Measurements from ENCODE around the gene SLCO1A2. TPM values are rescaled to one million over a fixed set of nuclear protein-coding genes. Genes with fewer than 3 reads are reported as not detected.
"Not testable (repeated sequence)": the region's sequence is repeated elsewhere in the genome, so short reads cannot be mapped to it uniquely, and the experiment has no call there.

SLCO1A2 gene
- not detected for total RNA-seq

- H3K4me1 Mint-ChIP-seq (ENCODE audit: low read depth) = no peaks in the 10 kb centered on the region
- ChIA-PET CTCF (no interaction called here), POLR2A (no interaction called here)
- H3K27ac Mint-ChIP-seq = no peak within 1 kb of the TSS
- no peak for TF ChIP-seq CTCF (IDR thresholded peaks at IDR 0.05)
- ATAC-seq (no peak), DNase-seq (no peak)
- no peak within 1 kb of the TSS for H3K4me3 Mint-ChIP-seq
- H3K9me3 Mint-ChIP-seq = peaks cover 3% of the 10 kb centered on the region
- intact Hi-C loops (cut with micrococcal nuclease) = no loop called here
- no peaks in the 10 kb centered on the region for H3K36me3 Mint-ChIP-seq (ENCODE audit: low read depth)
- H3K27me3 Mint-ChIP-seq = peaks cover 4% of the 10 kb centered on the region
These were observed at the start of gene SLCO1A2 for GRCh38 chr12:21334771-21335325. Gene SLCO1A2, minus strand, starts transcription at chr12:21334917. Its CDS starts 270 bp downstream, at chr12:21334647.

GRCh38 chr12:21384261-21384660, 49.5 kb upstream of the SLCO1A2 start:
- no peak for ATAC-seq
- Mint-ChIP-seq H3K36me3 (ENCODE audit: low read depth) (no peaks in the 10 kb centered on the region), H3K27ac (no peak overlapping the region), H3K4me3 (no peak overlapping the region), H3K9me3 (no peaks in the 10 kb centered on the region), H3K27me3 (peaks cover 8% of the 10 kb centered on the region), H3K4me1 (ENCODE audit: low read depth) (no peaks in the 10 kb centered on the region)
- no peak for DNase-seq
- CTCF ChIA-PET = no interaction called here
- intact Hi-C loops (cut with micrococcal nuclease) = no loop called here
- no peak for TF ChIP-seq CTCF (IDR thresholded peaks at IDR 0.05)
- POLR2A ChIA-PET = no interaction called here

- intact Hi-C loops (cut with micrococcal nuclease); DNase-seq; ATAC-seq; H3K4me1 Mint-ChIP-seq (ENCODE audit: low read depth); H3K4me3 Mint-ChIP-seq; H3K36me3 Mint-ChIP-seq (ENCODE audit: low read depth); POLR2A ChIA-PET; H3K9me3 Mint-ChIP-seq; H3K27ac Mint-ChIP-seq; CTCF ChIA-PET: not testable (repeated sequence)
- peaks cover 10% of the 10 kb centered on the region for H3K27me3 Mint-ChIP-seq
These were observed 46.6 kb upstream of the SLCO1A2 start for GRCh38 chr12:21381320-21381719.

- H3K36me3 Mint-ChIP-seq (ENCODE audit: low read depth) = no peaks in the 10 kb centered on the region
These were observed 44.5 kb upstream of the SLCO1A2 start for GRCh38 chr12:21379218-21379617.

GRCh38 chr12:21372602-21373001, 37.9 kb upstream of the SLCO1A2 start, which contains the start of gene IAPP:
Gene IAPP, plus strand, starts transcription at chr12:21372902. Its CDS starts 450 bp downstream, at chr12:21373352.
- peaks cover 3% of the 10 kb centered on the region for H3K27me3 Mint-ChIP-seq
- POLR2A ChIA-PET = no interaction called here
- H3K9me3 Mint-ChIP-seq = no peaks in the 10 kb centered on the region
- DNase-seq (no peak), ATAC-seq (no peak)
- intact Hi-C loops (cut with micrococcal nuclease) = no loop called here
- H3K4me3 Mint-ChIP-seq = no peak within 1 kb of the TSS
- H3K4me1 Mint-ChIP-seq (ENCODE audit: low read depth) = peaks cover 5% of the 10 kb centered on the region
- no peak for TF ChIP-seq CTCF (IDR thresholded peaks at IDR 0.05)
- no peaks in the 10 kb centered on the region for H3K36me3 Mint-ChIP-seq (ENCODE audit: low read depth)
- CTCF ChIA-PET = no interaction called here
- H3K27ac Mint-ChIP-seq = no peak within 1 kb of the TSS

More at GRCh38 chr12:21379218-21379617, 44.5 kb upstream of the SLCO1A2 start:
- TF ChIP-seq CTCF (IDR thresholded peaks at IDR 0.05) = no peak
- intact Hi-C loops (cut with micrococcal nuclease) = no loop called here
- H3K9me3 Mint-ChIP-seq = no peaks in the 10 kb centered on the region
- H3K27ac Mint-ChIP-seq = no peak overlapping the region
- ATAC-seq (no peak), DNase-seq (no peak)
- no peak overlapping the region for H3K4me3 Mint-ChIP-seq
- no peaks in the 10 kb centered on the region for H3K4me1 Mint-ChIP-seq (ENCODE audit: low read depth)
- ChIA-PET CTCF (no interaction called here), POLR2A (no interaction called here)
- peaks cover 10% of the 10 kb centered on the region for H3K27me3 Mint-ChIP-seq
